Muscle of back (tissue), 11 donors: ENCODE results near the gene FOLH1. TPM values are rescaled to one million over a fixed set of nuclear protein-coding genes. Genes with fewer than 3 reads are reported as not detected.
"Not testable (repeated sequence)": the region's sequence is repeated elsewhere in the genome, so short reads cannot be mapped to it uniquely, and the experiment has no call there.

Experiments
- DNase-seq, 3 donors: peaks; one replicate each; pipeline versions ENCODE4 v3.0.0 to v3.0.0-alpha.2; 2013
- polyA plus RNA-seq, 10 donors: library from polyadenylated mRNA; unstranded; fragments of 120-200 nt; gene quantifications; one replicate each; pipeline ENCODE4 v1.2.1, GENCODE V29; 2013; ENCODE audit not compliant: insufficient read length in 10 of 10

FOLH1 gene
- polyA plus RNA-seq, 10 donors, result 1.5 to 2.8 (median 2.2) TPM

- DNase-seq, result not testable (repeated sequence)
Measured at GRCh38 chr11:49184756-49185155, 23.6 kb downstream of the FOLH1 start.

- not testable (repeated sequence) for DNase-seq
Measured at GRCh38 chr11:49177936-49178335, 30.5 kb downstream of the FOLH1 start.

GRCh38 chr11:49175378-49175777 is 33.0 kb downstream of the FOLH1 start:
- not testable (repeated sequence) for DNase-seq

- not testable (repeated sequence) for DNase-seq
Measured at GRCh38 chr11:49174691-49175366, 33.6 kb downstream of the FOLH1 start.

- DNase-seq, result not testable (repeated sequence)
Measured at GRCh38 chr11:49171613-49172012, 36.8 kb downstream of the FOLH1 start.

- not testable (repeated sequence) for DNase-seq
Measured at GRCh38 chr11:49169579-49169978, 38.8 kb downstream of the FOLH1 start.

GRCh38 chr11:49168992-49169391 is 39.4 kb downstream of the FOLH1 start:
- DNase-seq, result not testable (repeated sequence)

GRCh38 chr11:49151211-49151610 is 57.2 kb downstream of the FOLH1 start:
- DNase-seq, result no peak

GRCh38 chr11:49102356-49102755 is 106.0 kb downstream of the FOLH1 start:
- not testable (repeated sequence) for DNase-seq

Other genes with a start within 250 kb of the FOLH1 start
- not detected for gene TRIM51G, start 224.7 kb downstream of the FOLH1 start, polyA plus RNA-seq
- not detected for gene TRIM49B, start 179.8 kb downstream of the FOLH1 start, polyA plus RNA-seq
- gene TRIM64C, start 149.5 kb downstream of the FOLH1 start, polyA plus RNA-seq, result not detected